GM20000 (cell line): Measurements from ENCODE around the gene GHDC.
"Not testable (repeated sequence)": the region's sequence is repeated elsewhere in the genome, so short reads cannot be mapped to it uniquely, and the experiment has no call there.

Source experiments
- DNase-seq: peaks from one replicate; pipeline ENCODE4 v3.0.0; 2012; ENCODE audit warnings: low spot score
- CTCF ChIP-seq: IDR thresholded peaks from 2 replicates; pipeline ENCODE4 v1.5.1; 2012; ENCODE audit warnings: mild to moderate bottlenecking, control low read depth; ENCODE audit errors: extremely low read depth, missing control alignments

Gene GHDC

GRCh38 chr17:42191275-42191608 is 3.1 kb downstream of the GHDC start:
- no peak for DNase-seq
- no peak for TF ChIP-seq CTCF

GRCh38 chr17:42190491-42191274 is 3.6 kb downstream of the GHDC start:
- no peak for TF ChIP-seq CTCF

DNA sequence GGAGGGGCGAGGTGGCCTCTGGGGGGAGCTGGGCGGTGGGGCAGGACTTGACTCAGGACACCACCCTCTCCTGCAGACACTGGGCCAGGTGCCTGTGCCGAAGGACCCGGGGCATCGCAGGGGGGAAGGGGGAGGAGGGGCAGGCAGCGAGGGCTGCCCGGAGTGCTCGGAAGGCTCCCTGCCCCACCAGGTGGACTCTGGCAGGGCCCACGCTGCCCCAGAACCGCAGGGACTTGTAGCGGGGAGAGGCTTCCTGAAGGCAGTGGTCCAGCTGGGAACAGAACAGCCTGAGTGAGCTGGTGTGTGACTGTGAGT is 4.7 kb downstream of the GHDC start:
- TF ChIP-seq CTCF, result no peak

More at GRCh38 chr17:42190491-42191274, 3.6 kb downstream of the GHDC start:
- DNase-seq, result no peak

DNA sequence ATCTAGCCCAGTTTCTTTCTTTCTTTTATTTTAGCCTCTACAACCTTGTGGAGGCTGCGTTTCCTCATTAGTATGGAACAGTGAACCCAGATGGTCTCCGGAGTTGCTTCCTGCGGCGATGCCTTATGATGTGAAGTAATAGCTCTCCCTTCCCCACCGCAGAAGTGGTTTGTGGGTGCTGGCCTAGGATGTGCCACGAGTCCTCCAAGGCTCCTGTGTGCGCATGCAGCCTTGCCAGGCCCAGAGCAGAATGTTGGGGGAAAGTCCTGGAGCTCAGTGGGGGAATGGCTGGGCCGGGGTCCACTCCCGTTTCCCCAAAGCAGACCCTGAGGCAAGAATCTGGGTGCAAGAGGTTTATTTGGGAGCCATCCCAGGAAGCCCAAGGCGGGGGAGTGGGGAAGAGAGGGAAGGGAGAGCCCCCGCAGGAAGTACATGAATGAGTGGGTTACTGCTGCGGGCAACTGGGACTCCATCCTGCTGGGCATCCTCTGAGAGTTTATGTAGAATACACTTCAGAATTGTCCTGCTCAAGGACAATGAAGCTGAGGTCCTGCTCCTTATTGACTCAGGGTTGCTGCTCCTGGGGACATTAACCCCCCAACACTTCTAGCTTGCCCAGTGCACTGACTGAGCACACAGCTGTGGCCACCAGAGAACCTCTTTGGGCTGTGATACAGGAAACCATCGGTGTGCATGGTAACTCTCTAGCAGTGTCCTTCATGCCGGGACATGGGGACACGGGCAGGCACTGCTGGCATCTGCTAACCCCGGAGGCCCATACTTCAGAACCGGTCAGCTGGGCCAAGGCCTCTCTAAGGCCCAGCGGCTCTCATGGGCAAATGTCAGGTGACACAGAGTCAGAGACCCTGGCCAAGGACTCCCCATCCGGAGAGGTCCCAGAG is 5.3 kb downstream of the GHDC start:
- no peak for TF ChIP-seq CTCF
- no peak for DNase-seq

More for the DNA sequence above, 4.7 kb downstream of the GHDC start:
- no peak for DNase-seq

DNA sequence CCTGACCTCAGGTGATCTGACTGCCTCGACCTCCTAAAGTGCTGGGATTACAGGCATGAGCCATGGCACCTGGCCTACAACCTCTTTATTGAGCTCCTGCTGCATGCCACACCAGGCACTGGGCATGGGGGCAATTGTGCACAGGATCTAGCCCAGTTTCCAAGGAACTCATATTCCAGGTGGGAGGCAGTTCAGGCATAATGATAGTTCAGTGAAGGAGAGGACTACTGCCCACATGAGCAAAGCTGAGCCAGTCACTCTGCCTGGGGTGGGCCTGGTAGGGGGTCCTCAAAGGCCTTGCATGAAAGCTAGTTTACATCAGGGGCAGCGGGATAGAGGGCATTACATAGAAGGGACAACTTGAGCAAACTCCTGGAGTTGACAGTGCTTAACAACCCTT is 6.5 kb downstream of the GHDC start:
- DNase-seq, result no peak
- TF ChIP-seq CTCF, result no peak

- DNase-seq, result not testable (repeated sequence)
Observed at GRCh38 chr17:42186191-42186590, 8.1 kb downstream of the GHDC start.

GRCh38 chr17:42185621-42185930 is 8.7 kb downstream of the GHDC start:
- DNase-seq, result no peak
- no peak for TF ChIP-seq CTCF
